HG02798 (cell line): ENCODE results near the gene PGK1.
"Not testable (repeated sequence)": the region's sequence is repeated elsewhere in the genome, so short reads cannot be mapped to it uniquely, and the experiment has no call there.

Source experiments
- ATAC-seq: cut with Tn5 transposase; IDR thresholded peaks from one replicate; pipeline ENCODE4 v1.9.1; 2021; ENCODE audit warnings: mild to moderate bottlenecking; ENCODE audit not compliant: unreplicated experiment, poor library complexity

PGK1 gene

DNA sequence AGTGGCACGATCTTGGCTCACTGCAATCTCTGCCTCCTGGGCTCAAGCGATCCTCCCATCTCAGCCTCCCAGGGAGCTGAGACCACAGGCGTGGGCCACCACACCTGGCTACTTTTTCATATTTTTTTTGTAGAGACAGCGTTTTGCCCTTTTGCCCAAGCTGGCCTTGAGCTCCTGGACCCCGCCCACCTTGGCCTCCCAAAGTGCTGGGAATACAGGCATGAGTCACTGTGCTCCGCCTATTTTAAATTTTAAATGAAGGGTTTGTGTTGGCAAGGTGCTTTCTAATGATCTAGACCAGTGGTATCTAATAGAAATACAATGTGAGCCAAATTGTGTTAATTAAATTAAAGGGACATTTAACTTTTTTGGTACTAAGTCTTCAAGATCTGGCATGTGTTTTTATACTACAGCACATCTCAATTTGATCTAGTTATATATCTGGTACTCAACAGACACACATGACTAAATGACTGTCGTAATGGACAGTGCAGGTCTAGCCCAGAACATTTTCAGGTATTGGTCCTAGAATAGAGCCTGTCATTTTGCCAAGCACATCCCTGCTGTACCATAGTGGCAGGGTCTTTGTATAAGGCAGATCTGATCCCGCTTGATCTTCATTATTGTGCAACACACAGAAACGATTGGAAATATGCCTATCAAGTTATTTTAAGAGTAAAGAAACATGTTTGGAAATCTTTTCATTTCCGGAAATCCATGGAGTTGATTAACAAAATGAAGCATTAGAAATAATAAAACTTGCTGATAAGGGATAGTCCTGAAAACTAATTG is 7.3 kb downstream of the PGK1 start:
- no peak for ATAC-seq

DNA sequence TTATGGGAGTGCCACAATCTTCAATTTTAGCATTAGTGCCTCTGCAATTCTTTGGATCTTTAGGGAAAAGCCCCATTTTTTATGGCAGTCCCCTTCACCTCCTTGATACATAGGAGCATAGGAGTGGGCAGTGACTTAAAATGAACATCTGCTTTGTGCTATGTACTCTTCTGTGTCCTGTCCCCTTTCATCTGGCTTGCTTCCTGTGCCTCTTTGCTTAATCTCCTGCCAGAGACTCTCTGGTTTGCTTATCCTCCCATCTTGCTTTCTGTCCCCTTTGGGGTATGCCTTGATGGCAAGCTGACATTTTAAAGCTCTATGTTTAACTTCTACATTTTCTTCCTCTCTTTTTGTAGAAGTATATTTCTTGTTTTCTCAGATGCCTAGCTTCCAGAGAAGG is 12.3 kb downstream of the PGK1 start:
- no peak for ATAC-seq

DNA sequence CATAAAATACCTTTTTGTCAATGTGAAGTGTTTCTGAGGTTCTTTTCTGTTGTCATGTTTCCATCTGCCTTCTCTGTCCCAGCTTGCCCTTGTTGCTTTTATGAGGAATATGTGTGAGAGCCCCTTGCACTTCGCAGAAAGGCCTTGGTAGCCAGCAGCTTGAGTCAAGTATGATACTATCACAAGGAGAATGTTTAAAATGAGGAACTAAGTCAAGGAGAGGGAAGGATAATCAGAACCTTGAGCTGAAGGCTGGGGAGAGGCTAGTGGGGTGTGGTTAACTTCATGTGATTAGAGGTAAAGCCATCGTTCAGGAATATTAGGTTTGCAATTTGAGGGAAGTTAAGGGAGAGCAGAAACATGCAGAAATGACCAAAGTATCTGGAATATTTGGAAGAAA is 12.7 kb downstream of the PGK1 start:
- ATAC-seq, result no peak

DNA sequence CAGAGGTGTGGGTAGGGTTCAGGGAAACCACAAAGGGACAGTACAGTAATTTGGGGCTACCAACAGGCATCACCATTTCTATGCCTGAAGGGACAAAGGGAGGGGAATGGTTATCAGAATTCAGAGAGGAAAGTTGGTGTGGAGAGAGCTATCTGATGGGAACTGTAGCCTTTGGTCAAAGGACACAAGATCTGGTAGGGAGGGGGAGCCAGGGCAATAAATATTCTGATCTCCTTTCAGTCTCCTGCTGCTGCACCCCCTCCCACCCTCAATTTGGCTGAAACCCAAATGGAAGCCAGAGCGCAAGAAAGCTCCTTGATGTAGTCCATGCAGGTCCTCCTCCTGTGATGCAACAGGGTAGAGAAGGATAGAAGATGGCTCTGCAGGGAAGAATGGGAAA is 14.6 kb downstream of the PGK1 start:
- no peak for ATAC-seq

DNA sequence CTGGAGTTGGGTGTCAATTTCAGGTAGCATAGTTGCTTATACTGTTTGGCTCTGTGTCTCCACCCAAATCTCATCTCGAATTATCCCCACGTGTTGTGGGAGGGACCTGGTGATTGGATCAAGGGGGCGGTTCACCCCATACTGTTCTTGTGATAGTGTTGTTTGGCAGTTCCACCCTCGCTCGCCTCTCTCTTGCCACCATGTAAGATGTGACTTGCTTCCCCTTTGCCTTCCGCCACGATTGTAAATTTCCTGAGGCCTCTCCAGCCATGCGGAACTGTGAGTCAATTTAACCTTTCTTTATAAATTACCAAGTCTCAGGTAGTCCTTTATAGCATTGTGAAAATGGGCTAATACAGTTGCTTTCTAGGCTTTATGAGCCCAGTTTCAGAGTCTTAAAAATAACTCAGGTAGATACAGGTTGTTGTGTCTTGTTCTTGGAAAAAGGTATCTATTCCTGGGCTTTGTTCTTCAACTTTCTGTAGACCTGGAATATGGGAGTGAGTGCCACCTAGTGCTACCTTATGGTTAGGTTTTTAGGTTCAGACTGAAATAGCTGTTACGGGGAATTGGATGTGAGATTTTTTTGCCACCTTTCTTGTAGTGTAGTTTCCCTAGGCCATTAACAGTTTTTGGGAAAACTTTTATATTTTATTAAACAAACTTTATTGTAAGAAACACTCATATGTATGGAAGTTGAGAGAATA is 15.6 kb downstream of the PGK1 start:
- no peak for ATAC-seq

DNA sequence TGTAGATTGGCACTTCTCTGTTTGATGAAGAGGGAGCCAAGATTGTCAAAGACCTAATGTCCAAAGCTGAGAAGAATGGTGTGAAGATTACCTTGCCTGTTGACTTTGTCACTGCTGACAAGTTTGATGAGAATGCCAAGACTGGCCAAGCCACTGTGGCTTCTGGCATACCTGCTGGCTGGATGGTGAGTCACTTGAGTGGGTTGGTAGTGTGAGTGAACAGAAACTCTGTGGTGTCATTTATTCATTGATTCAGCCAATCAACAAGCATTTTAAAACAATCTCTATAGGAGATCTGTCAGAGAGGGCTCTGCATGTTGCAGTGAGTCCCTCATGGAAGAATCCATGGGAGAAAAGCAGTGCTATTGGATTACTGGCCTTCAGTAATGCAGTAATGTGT is 19.1 kb downstream of the PGK1 start:
- no peak for ATAC-seq

DNA sequence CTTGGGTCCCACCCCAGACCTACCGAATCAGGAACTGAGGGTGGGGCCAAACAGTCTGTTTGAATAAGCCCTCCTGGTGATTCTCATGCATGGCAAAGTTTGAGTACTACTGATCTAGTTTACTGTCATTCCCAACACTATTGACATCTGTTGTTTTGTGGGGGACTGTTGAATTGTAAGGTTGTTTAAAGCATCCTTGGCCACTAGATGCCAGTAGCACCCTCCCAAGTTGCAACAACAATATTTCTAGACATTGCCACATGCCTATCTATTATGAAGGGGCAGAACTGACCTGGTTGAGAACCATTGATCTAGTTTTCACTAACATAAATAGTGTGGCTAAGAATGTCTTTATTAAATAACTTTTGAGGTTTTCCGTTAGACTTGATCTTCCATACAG is 20.3 kb downstream of the PGK1 start:
- ATAC-seq, result no peak

DNA sequence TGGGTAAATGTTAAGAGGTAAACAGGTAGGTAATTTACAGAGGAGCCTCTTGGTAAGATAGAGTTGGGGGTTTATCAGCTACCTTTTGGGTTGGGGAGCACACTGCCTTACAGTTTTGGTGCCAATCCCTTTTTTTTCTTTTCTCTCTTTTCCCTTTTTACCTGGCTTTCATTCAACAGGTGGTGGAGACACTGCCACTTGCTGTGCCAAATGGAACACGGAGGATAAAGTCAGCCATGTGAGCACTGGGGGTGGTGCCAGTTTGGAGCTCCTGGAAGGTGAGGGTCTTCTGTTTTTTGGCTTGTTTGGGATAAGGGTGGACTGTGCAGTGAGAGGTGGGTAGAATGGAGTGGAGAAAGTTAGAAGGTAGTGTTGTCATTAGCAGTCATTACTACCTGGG is 21.1 kb downstream of the PGK1 start:
- no peak for ATAC-seq

DNA sequence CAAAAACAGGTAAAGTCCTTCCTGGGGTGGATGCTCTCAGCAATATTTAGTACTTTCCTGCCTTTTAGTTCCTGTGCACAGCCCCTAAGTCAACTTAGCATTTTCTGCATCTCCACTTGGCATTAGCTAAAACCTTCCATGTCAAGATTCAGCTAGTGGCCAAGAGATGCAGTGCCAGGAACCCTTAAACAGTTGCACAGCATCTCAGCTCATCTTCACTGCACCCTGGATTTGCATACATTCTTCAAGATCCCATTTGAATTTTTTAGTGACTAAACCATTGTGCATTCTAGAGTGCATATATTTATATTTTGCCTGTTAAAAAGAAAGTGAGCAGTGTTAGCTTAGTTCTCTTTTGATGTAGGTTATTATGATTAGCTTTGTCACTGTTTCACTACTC is 21.7 kb downstream of the PGK1 start:
- ATAC-seq, result not testable (repeated sequence)

DNA sequence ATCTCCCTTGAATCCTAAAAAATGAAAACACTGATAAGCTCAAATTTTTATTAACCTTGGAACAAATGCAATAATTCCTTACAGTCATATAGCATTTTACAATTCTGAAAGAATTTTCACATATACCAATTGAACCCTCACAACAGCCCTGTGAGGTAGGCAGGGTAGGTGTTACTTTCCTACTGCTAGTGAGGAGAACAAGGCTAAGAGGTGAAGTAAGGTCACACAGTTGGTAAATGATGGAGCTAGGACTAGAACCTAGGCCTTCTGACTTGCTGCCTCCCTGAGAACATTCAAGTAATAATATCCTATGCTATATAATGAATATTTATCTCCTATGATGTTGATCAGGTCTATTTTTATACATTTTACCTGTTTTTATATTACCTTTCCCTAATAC is 25.7 kb downstream of the PGK1 start:
- ATAC-seq, result no peak

DNA sequence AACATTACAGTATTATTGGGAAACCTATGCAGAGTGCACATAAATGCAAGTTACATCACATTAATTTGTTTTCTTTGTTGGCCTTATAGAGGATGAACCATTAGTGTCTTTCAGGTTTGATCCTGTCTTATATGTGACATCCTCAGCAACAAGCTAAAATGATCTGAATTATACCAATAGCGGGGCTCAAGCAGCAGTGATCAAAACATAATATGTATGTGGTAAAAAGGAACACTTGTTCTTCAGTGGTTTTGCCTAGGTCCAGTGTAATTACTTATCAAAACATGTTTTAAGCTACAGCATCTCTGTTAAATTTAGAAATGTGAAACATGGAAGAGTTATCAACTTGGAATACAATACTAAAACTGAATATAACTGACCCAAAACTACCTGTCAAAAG is 26.3 kb downstream of the PGK1 start:
- no peak for ATAC-seq

DNA sequence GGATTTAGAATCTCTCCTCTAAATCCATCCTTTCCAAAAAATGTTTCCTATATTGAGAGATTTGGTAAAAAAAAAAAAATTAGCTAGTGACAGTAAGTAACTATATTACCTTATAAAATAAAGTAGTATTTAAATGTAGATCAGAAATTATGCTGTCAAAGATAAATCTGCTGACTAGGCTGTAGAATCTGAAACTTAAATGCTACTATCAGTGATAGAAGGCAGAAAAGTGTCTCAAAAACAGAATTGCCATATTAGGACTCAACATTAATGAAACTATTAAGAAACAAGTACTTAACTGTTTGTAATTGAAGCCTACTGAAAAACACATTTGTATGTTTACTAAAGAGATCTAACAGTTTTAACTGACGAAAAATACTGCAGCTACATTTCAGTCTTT is 27.1 kb downstream of the PGK1 start:
- no peak for ATAC-seq

DNA sequence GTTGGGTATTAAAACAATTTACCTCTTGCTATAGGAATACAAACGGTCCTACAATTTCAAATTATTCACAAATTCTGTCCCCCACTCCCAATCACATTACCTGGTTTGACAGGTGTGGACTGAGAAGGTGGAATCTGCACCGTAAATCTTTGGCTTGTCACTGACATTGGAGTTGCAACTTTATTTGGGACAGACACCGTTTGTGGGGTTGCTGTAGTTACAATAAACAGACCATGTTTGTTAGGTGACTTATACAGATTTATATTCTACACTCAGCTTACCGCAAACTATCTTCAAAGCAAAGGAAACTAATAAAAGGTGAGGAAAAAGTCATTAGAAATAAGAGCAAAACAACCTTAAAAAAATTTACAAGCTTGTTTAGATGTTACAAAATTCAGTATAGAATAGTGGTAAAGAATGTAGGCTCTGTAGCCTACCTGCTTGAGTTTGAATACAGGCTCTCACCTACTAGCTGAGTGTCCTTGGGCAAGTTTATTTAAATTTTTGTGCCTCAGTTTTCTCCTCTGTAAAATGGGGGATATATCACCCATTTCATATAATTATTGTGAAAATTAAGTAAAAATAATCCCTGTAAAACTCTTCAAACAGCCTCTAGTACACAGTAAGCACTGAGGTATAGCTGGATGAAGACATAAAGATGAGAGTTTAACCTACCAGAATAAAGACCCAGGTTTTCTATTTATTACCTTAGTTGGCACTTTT is 29.4 kb downstream of the PGK1 start:
- no peak for ATAC-seq

DNA sequence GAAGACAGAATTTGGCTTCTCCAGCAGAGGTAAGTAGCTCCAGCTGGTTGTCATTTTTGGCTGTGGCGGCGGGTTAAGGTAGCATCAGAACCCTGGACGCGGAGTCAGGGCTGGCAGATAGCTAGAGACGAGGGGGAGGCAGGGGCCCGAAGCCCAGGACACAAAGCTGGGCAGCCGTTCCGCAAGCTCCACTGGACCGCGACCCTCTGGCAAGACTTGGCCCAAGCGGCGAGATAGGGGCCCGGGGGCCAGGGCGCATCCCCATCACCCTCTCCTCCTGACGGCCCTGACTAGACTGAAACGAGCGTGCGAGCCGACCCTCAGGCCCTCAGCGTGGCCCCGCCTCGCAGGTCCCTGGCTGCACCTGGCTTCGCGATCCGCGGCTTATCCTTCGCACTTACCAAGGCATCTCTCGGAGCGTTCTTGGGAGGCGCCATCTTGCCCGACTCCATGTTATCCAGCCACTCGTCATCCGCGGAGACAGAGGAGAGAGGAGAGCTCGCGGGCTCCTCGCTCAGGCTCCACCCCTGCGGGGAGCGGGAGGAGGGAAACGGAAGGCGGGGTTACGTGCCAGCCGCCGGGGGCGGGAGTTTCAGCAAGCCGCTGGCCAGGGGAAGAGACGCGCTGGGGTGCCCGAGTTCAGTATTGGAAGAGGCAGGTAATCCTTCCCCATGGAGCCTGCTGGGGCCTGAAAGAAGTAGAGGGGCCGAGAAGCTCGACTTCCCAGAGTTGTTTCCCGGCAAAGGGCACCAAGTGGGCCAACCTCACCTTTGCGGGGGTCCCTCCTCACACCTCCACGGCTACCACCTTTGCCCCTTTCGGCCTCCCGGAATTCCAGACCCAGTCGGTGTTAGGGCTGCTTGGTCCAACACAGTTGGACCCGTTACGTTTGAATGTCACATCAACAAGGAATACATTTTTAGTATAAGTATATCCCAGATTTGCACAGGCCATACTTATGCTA is 35.4 kb downstream of the PGK1 start, which contains the start of gene TAF9B:
TSS of gene TAF9B (minus strand) at position 491 of the 964 bp plus-strand sequence. CDS start at position 452, 39 bp downstream.
- peak; percentile 98 for ATAC-seq

DNA sequence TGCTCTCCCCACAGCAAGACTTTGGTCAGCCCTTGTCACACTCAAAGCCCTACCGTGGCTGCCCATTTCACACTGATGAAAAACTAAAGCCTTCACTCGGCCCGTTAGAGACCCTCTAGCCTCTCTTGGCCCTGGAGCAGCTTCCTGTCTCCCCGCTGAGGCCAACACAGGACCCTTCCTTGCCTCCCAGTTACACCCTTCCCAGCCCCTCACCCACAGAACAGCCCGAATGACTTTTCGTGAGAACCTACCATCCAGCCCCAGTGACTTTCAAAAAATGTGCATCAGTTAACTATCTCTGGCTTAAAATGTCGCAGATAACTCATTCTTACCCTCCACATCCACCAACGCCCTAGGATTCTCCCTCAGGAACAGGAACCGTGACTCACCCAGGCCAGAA is 36.2 kb downstream of the PGK1 start:
- no peak for ATAC-seq

DNA sequence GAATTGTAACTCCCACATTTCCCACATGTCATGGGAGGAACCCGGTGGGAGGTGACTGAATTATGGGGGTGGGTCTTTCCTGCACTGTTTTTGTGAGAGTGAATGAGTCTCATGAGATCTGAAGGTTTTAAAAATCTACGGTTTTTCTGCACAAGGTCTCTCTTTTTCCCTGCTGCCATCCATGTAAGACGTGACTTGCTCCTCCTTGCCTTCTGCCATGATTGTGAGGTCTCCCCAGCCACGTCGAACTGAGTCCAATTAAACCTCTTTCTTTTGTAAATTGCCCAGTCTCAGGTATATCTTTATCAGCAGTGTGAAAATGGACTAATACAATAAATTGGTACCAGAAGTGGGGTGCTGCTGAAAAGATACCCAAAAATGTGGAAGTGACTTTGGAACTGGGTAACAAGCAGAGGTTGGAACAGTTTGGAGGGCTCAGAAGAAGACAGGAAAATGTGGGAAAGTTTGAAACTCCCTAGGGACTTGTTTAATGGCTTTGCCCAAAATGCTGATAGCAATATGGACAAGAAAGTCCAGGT is 43.0 kb downstream of the PGK1 start:
- not testable (repeated sequence) for ATAC-seq

DNA sequence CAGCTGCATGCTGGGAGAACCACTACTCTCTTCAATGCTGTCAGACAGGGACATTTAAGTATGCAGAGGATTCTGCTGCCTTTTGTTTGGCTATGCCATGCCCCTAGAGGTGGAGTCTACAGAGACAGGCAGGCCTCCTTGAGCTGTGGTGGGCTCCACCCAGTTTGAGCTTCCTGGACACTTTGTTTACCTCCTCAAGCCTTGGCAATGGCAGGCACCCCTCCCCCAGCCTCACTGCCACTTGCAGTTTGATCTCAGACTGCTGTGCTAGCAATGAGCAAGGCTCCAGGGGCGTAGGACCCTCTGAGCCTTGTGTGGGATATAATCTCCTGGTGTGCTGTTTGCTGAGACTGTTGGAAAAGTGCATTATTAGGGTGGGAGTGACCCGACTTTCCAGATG is 53.3 kb downstream of the PGK1 start:
- ATAC-seq, result not testable (repeated sequence)

DNA sequence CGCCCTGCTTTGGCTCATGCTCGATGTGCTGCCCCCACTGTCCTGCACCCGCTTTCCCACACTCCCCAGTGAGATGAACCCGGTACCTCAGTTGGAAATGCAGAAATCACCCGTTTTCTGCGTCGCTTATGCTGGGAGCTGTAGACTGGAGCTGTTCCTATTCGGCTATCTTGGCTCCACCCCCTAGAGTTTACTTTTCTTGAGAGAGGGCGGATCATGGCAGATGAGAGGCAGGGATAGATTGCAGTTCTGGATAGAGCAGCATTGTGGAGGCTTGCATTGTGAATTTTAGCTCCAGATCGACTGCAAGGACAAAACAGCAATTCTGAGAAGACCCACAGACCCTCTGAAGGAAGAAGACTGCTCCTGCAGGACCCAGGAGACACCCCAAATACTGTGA is 53.8 kb downstream of the PGK1 start:
- not testable (repeated sequence) for ATAC-seq

DNA sequence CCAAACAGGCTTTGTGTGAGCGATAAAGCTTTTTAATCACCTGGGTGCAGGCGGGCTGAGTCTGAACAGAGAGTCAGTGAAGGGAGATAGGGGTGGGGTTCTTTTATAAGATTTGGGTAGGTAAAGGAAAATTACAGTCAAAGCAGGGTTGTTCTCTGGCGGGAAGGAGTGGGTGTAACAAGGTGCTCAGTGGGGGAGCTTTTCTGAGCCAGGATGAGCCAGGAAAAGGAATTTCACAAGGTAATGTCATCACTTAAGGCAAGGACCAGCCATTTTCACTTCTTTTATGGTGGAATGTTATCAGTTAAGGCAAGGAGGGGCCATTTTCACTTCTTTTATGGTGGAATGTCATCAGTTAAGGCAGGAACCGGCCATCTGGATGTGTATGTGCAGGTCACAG is 56.7 kb downstream of the PGK1 start:
- ATAC-seq, result not testable (repeated sequence)

DNA sequence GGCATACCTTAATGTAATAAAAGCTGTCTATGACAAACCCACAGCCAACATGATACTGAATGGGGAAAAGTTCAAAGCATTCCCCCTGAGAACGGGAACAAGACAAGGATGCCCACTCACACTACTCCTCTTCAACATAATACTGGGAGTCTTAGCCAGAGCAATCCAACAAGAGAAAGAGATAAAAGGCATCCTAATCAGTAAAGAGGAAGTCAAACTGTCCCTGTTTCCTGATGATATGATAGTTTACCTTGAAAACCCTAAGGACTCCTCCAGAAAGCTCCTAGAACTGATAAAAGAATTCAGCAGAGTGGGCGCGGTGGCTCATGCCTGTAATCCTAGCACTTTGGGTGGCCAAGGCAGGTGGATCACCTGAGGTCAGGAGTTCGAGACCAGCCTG is 59.1 kb downstream of the PGK1 start:
- ATAC-seq, result not testable (repeated sequence)
